ENCODE results near the gene ONECUT2. TPM values are rescaled to one million over a fixed set of nuclear protein-coding genes. Genes with fewer than 3 reads are reported as not detected.

Gene ONECUT2
- total and polyA plus RNA-seq, 9 donors: under 0.01 to 0.30 (median 0.10) TPM

DNA sequence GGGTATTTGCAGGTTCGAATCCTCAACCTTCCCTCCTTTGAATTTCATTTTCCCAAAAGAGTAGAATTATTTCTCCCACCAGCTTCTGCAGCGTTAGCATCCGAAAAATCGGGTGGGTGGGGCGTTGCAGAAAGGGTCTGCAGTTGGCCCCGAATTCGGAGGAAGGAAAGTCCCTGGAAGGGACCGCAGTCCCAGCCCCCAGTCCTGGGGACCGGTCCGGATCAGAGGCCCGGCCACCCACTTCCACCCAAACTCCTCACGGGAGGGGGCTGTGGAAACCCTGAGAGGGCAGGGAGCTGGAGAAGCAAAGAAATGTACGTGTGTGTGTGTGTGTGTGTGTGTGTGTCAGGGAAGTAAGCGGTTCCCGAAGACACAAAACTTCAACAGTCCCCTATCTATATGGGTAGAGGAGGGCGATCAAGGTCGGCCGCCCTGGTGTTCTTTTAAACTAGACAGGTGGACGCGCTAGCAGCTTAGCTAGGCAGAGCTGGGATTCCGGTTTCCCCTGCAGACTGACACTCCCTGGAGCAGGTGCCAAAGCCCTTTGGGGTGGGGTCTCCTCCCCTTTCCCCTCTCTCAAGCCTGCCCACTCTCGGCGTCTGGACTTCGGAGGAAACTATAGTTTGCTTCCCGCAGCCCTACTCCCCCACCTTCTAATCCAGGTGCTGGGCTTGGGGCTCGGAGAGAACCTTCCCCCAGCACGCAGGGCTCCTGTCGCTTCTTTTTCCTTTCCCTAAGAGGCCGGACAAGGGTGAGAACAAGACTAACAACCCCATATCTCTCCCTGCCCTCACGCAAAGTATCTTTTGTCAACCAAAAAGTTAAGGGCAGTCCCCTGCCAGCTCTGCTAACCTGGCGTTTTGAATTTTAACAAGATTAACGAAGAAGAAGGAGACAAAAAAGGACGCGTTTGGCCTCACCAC lies 4.8 kb upstream of the ONECUT2 start:
- intact Hi-C loops (cut with DNase I): no loop called here
- Histone ChIP-seq H3K27ac (no peak overlapping the region), H3K36me3 (no peaks in the 10 kb centered on the region), H3K4me1 (ENCODE audit: insufficient read depth) (peaks cover 12% of the 10 kb centered on the region), H3K27me3 (peaks cover 8% of the 10 kb centered on the region), H3K4me3 (no peak overlapping the region), H3K9me3 (peaks cover 0 to 11% of the 10 kb centered on the region in 2 donors)
- TF ChIP-seq, protein P1, sequence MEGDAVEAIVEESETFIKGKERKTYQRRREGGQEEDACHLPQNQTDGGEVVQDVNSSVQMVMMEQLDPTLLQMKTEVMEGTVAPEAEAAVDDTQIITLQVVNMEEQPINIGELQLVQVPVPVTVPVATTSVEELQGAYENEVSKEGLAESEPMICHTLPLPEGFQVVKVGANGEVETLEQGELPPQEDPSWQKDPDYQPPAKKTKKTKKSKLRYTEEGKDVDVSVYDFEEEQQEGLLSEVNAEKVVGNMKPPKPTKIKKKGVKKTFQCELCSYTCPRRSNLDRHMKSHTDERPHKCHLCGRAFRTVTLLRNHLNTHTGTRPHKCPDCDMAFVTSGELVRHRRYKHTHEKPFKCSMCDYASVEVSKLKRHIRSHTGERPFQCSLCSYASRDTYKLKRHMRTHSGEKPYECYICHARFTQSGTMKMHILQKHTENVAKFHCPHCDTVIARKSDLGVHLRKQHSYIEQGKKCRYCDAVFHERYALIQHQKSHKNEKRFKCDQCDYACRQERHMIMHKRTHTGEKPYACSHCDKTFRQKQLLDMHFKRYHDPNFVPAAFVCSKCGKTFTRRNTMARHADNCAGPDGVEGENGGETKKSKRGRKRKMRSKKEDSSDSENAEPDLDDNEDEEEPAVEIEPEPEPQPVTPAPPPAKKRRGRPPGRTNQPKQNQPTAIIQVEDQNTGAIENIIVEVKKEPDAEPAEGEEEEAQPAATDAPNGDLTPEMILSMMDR (IDR thresholded peaks at IDR 0.05): no peak
- TF ChIP-seq EP300 (IDR thresholded peaks at IDR 0.05): no peak
- no peak for TF ChIP-seq POLR2A (IDR thresholded peaks at IDR 0.05)
- DNase-seq: no peak
- WGBS, 3 donors: 3 to 6% (median 5%) methylated on average over 34 of the region's 34 CpGs

DNA sequence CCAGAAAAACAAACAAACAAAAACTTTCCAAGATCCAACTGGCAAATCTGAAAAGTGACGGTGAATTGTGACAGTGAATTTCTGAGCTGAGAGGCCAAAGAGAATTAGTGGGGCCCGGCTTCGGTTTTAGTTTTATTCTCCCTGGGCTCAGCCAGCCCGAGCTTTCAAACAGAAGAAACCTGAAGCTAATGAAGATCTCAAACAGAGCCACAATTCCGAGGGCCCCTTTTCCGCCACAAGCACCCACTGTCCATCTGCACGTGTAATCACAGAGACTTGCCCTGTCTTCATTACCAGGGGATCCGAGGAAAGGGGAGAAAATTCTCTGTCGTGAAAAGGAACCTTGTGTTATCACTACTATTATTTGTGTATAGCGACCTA lies 4.2 kb upstream of the ONECUT2 start:
- 7 to 9% (median 9%) methylated on average over 10 of the region's 10 CpGs for WGBS, 3 donors
- DNase-seq: no peak
- H3K27ac ChIP-seq: no peak overlapping the region
- H3K27me3 ChIP-seq: peaks cover 8% of the 10 kb centered on the region
- H3K9me3 ChIP-seq: peaks cover 0 to 11% of the 10 kb centered on the region in 2 donors
- no peaks in the 10 kb centered on the region for H3K36me3 ChIP-seq
- TF ChIP-seq EP300 (IDR thresholded peaks at IDR 0.05) (no peak), POLR2A (IDR thresholded peaks at IDR 0.05) (no peak)
- TF ChIP-seq, protein P1 (IDR thresholded peaks at IDR 0.05): no peak
- intact Hi-C loops (cut with DNase I): no loop called here
- peaks cover 14% of the 10 kb centered on the region for H3K4me1 ChIP-seq (ENCODE audit: insufficient read depth)
- no peak overlapping the region for H3K4me3 ChIP-seq

DNA sequence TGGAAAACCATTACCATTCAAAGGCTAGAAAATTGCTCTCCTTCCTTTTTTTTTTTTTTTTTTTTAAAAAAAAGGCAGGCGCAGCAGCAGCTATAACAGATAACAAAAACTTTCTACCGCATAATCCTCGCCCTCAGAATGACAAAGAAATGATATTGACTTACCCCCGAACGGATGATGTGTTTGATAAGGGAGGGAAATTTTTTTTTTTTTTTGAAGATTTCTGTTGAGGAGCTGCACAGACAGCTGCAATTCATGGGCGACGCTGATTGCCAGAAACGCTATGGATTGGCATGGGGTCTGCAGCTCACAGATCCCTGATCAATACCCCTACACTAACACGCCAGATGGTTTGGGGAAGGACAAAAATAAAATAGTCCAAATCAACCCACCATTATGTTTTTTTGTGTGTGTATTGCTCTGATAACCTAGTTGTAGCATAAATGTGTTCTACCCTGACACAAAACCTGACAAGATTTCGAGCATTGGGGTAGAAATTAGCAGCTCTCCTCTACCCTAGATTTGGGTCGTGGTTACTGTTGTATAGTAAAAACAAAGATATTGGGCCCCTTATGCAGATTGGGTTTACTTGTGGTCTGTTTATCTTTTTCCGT lies 3.6 kb upstream of the ONECUT2 start:
- Histone ChIP-seq H3K36me3 (no peaks in the 10 kb centered on the region), H3K4me1 (ENCODE audit: insufficient read depth) (peaks cover 15% of the 10 kb centered on the region), H3K27ac (no peak overlapping the region), H3K27me3 (peaks cover 8% of the 10 kb centered on the region), H3K9me3 (peaks cover 0 to 11% of the 10 kb centered on the region in 2 donors), H3K4me3 (no peak overlapping the region)
- intact Hi-C loops (cut with DNase I): no loop called here
- no peak for DNase-seq
- 5 to 6% (median 6%) methylated on average over 12 of the region's 12 CpGs for WGBS, 3 donors
- TF ChIP-seq EP300 (IDR thresholded peaks at IDR 0.05) (no peak), POLR2A (IDR thresholded peaks at IDR 0.05) (no peak)
- TF ChIP-seq, protein P1 (IDR thresholded peaks at IDR 0.05): no peak

DNA sequence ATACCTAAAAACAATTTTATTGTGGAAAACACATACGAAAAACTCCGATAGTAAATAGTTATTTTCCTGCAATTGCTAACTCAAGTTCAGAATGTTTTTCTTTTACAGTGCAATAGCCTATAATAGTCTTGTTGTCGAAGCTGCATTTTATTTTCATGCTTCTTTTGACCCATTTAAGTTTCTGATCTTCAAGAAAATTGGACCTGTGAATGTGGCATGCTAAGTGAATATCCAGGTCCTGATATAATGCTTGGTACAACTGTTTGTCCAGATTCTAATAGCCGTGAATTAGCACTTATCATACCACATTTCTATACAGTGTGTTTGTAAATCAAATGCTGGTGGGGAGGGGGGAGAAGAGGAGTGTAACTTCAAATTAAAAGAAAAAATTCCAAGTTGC lies 3.0 kb upstream of the ONECUT2 start:
- Histone ChIP-seq H3K9me3 (peaks cover 0 to 11% of the 10 kb centered on the region in 2 donors), H3K4me1 (ENCODE audit: insufficient read depth) (peaks cover 15% of the 10 kb centered on the region), H3K4me3 (no peak overlapping the region), H3K27ac (no peak overlapping the region), H3K27me3 (peaks cover 8% of the 10 kb centered on the region), H3K36me3 (no peaks in the 10 kb centered on the region)
- no peak for DNase-seq
- TF ChIP-seq POLR2A (IDR thresholded peaks at IDR 0.05): no peak
- intact Hi-C loops (cut with DNase I): no loop called here
- 22 to 27% (median 25%) methylated on average over 4 of the region's 4 CpGs for WGBS, 3 donors

All from ovary (tissue), 9 donors.